GM21381 (cell line): ENCODE measurements around the gene COL4A1.

Experiments
- ATAC-seq: cut with Tn5 transposase; IDR thresholded peaks from one replicate; pipeline ENCODE4 v1.9.1; 2021; ENCODE audit warnings: mild to moderate bottlenecking, moderate library complexity; ENCODE audit not compliant: unreplicated experiment

COL4A1 gene

GRCh38 chr13:110263404-110263803, 43.6 kb downstream of the COL4A1 start:
- no peak for ATAC-seq

- ATAC-seq: no peak
These were observed 44.3 kb downstream of the COL4A1 start for GRCh38 chr13:110262508-110263291.

- no peak for ATAC-seq
These were observed 44.9 kb downstream of the COL4A1 start for GRCh38 chr13:110262082-110262436.

- no peak for ATAC-seq
These were observed 45.5 kb downstream of the COL4A1 start for GRCh38 chr13:110261166-110262081.

GRCh38 chr13:110259651-110260050, 47.3 kb downstream of the COL4A1 start:
- ATAC-seq: no peak

- ATAC-seq: no peak
These were observed 47.9 kb downstream of the COL4A1 start for GRCh38 chr13:110258876-110259631.

GRCh38 chr13:110257408-110257807, 49.5 kb downstream of the COL4A1 start:
- ATAC-seq: no peak

- no peak for ATAC-seq
These were observed 50.6 kb downstream of the COL4A1 start for GRCh38 chr13:110256126-110256905.

- no peak for ATAC-seq
These were observed 52.0 kb downstream of the COL4A1 start for GRCh38 chr13:110254751-110255553.

GRCh38 chr13:110254151-110254679, 52.7 kb downstream of the COL4A1 start:
- no peak for ATAC-seq

- ATAC-seq: no peak
These were observed 55.7 kb downstream of the COL4A1 start for GRCh38 chr13:110251193-110251819.

- ATAC-seq: no peak
These were observed 56.6 kb downstream of the COL4A1 start for GRCh38 chr13:110250258-110250891.

- no peak for ATAC-seq
These were observed 57.6 kb downstream of the COL4A1 start for GRCh38 chr13:110249326-110249725.

GRCh38 chr13:110248449-110249143, 58.4 kb downstream of the COL4A1 start:
- ATAC-seq: no peak

- no peak for ATAC-seq
These were observed 60.4 kb downstream of the COL4A1 start for GRCh38 chr13:110246530-110246929.

- ATAC-seq: no peak
These were observed 61.5 kb downstream of the COL4A1 start for GRCh38 chr13:110245416-110245899.

- ATAC-seq: no peak
These were observed 62.0 kb downstream of the COL4A1 start for GRCh38 chr13:110244976-110245375.
